HG03108 (cell line): ENCODE measurements around the gene EFHD2.
A peak's percentile ranks its signal among the peaks of the same experiment; 100 is the strongest.
"Not testable (repeated sequence)": the region's sequence is repeated elsewhere in the genome, so short reads cannot be mapped to it uniquely, and the experiment has no call there.

Experiments
- ATAC-seq: cut with Tn5 transposase; IDR thresholded peaks from one replicate; pipeline ENCODE4 v1.9.1; 2021; ENCODE audit warnings: moderate library complexity; ENCODE audit not compliant: unreplicated experiment

EFHD2 gene, protein sequence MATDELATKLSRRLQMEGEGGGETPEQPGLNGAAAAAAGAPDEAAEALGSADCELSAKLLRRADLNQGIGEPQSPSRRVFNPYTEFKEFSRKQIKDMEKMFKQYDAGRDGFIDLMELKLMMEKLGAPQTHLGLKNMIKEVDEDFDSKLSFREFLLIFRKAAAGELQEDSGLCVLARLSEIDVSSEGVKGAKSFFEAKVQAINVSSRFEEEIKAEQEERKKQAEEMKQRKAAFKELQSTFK

DNA sequence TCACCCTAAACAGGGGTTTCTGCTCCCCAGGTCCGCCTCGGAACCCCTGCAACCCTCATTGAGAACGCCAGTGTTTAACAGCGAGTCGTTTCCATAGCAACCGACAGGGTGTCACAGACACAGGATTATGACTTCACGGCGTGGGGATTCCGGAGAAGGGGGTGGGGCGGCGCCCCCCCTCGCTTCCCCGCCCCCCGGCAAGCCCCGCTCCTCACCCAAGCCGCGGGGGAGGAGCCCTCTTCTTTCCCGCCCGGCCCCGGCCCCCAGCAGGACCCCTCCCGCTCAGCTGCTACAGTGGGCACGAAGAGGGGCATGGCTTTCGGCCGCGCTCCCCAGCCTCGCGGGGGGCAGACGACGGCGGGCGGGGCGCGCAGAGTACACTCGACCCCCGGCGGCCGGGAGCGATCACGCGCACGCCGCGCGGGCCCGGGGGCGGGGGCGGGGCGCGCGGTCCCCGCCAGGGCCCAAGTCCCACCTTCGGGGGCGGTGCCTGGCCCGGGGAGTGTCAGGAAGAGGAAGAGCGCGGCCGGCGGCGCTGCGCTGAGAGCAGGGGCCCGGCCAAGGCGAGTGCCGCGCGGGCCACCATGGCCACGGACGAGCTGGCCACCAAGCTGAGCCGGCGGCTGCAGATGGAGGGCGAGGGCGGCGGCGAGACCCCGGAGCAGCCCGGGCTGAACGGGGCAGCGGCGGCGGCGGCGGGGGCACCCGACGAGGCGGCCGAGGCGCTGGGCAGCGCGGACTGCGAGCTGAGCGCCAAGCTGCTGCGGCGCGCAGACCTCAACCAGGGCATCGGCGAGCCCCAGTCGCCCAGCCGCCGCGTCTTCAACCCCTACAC lies at the start of gene EFHD2:
EFHD2 (plus strand) TSS at position 501 of the 835 bp plus-strand sequence; CDS start at position 585, 84 bp downstream.
- ATAC-seq = peak; percentile 60

DNA sequence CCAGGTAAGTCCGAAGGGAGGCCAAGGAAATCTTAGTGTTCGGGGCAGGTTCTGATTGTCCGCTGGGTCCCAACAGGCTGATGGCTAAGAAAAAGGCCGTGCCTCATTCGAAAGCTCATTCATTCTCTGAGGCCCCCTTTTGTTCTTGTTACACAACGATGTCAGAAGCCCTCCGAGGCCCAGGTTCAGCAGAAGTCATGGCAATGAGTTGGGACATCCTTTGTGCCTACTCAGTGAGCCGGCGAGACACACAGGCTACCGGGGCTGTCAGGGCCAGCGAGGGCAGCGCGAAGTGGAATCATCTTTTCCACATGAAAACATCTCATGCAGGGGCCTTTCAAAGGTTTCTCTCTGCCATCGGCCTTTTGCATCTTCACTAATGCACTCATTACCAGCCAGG lies 49.0 kb upstream of the EFHD2 start:
- no peak for ATAC-seq

DNA sequence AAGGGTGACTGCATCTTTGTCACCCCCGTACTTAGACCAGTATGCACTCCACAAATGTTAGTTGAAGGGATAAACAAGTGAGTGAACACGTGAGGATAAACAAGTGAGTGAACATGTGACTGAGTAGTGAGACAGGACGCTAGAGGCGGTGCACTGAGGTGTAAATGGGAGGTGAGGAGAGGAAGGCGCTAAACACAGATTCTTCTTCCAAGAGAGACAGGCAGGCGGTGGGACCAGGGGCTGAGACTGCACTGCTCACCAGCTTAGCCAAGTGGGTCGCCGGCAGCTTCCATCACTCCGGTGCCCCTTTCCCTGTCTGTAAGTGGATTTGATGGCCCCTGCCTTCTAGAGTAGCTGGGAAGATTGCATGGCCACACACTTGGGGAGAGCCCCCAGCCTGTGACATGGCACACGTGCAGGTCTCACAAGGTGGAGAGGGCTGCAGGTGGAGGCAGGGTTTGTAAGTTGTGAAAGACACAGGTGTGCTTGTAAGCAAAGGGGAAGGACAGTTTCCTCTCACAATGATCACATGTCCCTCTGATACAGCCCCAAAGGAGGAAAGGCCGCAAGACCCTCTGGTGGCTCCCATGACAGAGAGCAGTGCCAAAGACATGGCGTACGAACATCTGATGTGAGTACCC lies 47.5 kb upstream of the EFHD2 start:
- ATAC-seq = no peak

DNA sequence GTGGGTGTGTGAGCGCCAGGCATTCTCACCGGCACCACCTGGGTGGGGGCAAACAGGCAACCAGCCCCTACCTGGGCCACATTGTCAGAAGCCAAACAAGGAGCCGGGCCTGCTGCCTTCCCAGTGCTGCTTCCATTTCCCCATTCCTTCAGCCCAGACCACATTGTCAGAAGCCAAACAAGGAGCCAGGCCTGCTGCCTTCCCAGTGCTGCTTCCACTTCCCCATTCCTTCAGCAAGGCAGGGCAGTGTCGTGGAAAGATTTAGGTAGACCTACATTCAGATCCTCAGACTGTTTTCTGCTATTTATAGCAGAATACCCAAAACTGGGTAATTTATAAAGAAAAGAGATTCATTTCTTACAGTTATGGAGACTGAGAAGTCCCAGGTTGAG lies 47.0 kb upstream of the EFHD2 start:
- no peak for ATAC-seq

DNA sequence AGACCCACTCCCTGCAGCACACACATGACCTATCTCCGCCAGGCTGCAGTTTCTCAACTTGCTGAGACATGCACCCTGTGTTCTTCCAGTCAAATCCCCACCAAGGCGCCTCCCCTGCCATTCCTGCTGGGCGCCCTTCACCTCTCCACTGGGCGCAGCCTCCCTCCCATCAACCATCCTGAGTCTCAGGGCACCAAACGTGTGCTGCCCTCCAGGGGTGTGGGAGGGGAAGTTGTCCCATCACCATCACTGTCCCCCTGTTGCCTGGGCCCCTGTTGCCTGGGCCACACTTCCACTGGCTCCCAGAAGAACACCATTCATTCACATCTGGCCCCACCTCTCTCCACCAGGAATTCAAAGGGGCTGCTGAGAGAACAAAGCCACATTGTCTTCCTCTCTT lies 44.9 kb upstream of the EFHD2 start:
- ATAC-seq = no peak

DNA sequence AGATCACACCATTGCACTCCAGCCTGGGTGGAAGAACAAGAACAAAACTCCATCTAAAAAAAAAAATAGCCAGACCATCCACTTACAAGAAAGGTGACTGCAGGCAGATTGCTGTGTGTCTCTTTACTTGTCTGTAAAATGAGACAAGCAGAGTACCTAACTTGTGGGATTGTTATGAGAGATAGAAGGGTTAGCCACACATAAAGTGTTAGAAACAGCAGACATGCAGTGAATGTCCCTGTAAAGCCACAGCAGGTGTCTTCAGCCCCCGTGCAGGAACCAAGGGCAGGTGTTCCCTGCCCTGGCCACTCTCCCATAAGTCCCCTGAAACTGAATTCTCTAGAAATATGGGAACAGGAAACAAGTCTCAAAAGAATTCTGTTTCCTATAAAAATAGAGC lies 40.8 kb upstream of the EFHD2 start:
- ATAC-seq = no peak

DNA sequence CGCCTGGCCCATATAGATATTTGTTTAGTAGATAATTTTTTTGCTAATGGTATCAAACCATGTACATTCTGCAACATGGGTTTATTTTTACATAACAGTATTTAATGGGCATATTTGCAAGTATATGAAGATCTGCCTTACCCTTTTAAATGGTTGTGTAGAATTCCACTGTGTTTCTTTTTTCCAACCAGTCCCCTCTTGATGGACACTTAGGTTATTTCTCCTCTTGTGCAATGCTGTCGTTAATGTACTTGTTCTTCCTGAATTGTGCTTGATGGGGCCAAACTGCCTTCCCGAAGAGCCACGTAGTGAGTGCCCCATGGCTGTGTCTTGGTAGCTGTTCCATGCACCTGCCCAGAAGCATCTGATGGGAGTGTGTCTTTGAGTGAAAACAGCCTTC lies 39.4 kb upstream of the EFHD2 start:
- no peak for ATAC-seq

DNA sequence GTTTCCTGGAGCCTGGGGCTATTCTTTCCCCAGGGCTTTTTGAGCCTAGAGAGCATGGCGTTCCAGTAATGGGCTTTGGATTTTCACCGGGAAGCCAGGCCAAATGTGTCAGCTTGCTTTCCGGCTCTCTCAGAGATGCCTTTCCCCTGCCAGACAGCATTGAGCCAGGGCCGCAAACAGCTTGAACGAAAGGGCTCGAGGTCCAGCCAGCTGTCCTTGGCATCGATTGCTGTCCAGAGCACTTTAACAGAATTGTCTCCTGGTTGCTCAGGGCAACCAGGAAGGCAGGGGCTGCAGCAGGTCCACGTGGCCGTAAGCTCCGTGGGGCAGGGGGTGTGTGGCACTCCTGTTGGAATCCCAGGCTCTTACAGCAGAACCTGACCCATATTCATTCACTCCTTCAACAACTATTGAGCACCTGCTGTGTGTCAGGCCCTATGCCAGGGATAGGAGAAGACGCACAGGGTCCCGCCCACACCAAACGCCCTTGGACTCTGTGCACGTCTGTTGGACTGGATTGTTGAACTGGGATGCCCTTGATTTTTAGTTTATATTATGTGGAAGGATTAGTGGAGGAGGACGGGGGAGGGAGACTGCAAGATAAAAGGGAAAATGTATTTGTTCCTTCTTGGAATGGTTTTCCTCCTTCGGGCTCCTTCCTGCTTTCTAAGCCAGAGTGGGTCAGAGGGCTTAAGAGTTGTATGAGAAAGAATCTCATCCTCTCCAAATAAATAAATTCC lies 38.7 kb upstream of the EFHD2 start:
- no peak for ATAC-seq

DNA sequence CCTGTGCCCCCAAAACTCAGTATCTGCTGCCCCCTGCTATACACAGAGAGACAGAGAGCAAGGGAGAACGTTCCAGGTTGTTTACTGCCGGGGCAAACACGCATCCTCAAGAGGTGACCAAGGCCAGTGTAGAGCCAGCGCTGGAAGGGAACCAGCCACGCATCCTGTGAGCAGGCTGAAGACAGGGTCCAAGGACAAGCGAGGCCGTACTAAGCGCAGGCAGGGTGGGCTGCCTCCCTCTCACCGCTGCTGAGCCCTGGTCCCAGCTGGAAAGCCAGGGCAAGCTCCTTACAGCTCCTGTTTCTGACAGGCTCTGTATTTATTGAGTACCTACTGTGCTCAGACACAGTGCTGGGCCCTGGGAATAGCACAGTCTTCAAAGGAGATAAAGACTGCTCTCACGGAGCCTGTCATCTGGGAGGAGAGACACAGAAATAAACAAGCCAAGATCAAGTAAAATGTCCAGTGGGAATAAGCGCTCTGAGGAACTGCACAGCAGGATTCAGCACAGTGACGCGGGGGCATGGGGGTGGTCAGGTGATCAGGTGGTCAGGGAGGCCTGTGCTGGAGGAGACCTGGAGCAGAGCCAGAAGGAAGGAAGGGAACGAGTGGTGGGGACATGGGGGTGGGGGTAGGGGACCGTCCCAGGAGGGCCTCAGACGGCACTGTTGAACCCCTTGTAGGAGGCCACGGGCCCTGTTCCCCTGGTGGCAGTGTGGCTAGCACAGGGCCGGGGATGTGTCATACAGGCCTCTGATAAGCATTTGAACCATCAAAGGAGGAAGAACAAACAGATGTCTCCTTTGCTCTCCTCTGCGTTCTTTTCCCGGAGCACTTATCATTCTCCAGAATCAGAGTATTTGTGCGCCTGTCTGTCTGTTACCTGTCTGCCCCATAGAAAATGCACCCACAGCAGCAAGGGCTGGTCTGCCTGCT lies 37.8 kb upstream of the EFHD2 start:
- ATAC-seq = no peak

DNA sequence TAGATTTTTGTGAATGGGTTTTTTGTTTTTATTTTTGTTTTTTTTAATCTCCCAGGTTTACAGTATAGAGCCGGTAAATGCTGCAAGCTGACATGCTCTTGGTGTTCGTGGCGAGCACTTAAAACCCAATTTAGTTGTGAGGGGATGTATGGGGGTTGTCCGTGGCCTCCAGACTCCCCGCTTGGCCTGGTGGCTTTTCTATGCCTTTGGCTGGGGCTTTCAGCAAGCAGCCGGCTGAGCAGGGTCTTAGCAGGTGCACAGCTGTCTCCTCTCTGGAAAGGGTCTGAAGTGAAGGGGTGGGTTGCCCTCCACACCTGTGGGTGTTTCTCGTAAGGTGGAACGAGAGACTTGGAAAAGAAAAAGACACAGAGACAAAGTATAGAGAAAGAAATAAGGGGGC lies 31.0 kb upstream of the EFHD2 start:
- ATAC-seq = no peak

DNA sequence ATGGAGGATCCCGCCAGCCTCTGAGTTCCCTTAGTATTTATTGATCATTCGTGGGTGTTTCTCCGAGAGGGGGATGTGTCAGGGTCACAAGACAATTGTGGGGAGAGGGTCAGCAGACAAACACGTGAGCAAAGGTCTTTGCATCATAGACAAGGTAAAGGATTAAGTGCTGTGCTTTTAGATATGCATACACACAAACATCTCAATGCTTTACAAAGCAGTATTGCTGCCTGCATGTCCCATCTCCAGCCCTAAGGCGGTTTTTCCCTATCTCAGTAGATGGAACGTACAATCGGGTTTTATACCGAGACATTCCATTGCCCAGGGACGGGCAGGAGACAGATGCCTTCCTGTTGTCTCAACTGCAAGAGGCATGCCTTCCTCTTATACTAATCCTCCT lies 30.5 kb upstream of the EFHD2 start:
- ATAC-seq = not testable (repeated sequence)

DNA sequence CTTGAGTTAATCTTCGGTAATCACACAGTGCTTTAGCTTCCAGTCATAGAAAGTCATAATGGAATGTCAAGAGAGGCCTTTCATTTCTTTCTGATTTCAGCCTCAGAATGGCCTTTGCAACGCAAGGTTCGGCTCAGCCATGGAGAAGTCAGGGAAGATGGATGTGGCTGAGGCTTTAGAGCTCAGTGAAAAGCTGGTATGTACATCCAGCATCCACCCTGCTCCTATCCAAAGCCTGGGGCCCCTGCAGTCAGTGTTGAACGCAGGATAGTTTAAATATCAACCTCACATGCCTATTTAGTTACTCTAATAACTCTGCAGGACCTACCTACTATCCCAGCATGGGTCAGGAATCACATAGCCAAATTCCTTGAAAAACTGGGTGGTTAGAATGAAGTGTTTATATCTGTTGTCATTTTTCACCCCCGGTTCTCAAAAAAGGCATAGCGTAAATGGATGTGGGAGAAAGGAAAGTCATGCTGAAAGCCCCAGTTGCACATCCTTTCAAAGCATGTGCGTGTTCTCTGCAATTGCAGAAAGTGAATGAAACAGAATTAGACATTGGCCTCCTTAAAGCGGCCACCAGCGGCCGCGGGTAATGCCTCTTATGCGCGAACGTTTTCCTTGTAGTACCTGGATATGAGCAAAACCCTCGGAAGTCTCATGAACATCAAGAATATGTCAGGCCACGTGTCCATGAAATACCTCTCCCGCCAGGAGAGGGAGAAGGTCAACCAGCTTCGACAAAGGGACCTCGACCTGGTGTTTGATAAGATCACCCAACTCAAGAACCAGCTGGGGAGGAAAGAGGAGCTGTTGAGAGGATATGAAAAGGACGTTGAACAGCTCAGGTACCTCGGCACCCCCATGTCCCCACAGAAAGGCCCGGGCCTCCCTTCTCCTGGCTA lies 28.8 kb upstream of the EFHD2 start:
- ATAC-seq = no peak

DNA sequence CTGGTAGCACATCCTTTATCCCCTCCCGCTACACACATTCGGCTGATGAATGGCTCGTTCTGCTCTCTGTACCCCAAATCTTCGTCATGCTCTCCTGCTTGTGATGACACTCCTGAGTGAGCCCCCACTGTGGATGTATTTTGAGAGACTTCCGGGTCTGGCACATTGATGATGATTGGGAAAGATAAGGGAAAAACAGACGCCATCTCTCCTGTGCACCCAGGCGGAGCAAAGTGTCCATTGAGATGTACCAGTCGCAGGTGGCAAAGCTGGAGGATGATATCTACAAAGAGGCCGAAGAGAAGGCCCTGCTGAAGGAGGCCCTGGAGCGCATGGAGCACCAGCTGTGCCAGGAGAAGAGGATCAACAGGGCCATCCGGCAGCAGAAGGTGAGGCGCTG lies 27.9 kb upstream of the EFHD2 start:
- ATAC-seq = no peak

DNA sequence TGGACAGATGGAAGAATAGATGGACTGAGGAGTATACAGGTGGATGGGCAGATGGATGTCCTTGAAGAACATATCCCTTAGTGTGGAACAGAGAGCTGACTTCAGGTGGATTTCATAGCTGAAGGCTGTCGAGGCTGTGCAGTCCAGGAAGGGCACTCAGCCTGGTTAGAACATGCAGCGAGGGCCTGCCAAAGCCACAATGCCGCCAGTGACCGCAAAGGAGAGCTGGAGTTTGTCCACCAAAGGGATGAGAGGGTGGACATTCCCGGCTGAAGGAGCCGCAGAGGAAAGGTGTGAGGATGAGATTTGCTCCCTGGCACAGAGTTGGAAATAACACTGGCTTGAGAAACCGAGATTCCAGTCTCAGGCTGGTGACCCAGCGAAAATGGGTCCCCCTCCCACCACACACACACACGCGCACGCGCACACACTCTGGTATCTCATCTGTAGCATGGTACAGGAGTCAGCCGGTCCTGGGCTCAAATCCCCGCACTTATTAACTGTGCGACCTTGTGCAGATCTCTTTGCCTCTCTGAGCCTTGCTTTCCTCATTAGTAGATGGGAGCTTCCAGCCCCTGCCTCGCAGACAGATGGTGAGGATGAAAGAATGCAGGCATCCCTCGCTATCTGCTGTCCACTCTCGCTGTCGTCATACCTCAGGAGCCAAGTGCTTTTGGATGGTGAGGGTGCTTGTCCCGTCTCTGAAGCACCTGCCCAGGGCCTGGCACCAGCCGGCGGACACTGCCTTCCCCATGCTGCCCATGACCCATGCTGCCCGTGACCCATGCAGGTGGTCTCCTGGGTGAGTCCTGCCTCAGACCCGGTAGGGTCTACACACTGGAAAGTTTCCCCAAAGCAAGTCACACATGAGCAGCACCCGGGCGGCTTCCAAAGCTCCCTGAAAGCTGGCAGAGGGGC lies 26.8 kb upstream of the EFHD2 start:
- ATAC-seq = no peak

DNA sequence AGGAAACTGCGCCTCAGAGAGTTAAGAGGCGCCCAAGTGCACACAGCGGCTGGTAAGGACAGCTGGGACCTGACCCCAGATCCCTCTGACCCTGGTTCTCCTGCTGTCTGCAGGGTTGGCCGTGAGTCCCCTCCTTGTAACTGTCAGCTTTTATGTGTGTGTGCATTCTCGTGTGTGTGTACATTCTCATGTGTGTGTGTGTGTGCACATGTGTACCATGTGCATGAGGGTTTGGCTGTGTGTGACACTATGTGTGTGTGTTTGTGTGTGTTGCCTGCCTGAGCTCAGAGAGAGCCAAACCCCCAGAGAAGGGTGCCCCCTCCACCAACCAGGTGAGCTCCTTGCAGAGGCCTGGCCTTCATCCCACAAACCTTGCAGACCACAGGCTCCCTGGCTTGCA lies 25.9 kb upstream of the EFHD2 start:
- ATAC-seq = no peak

DNA sequence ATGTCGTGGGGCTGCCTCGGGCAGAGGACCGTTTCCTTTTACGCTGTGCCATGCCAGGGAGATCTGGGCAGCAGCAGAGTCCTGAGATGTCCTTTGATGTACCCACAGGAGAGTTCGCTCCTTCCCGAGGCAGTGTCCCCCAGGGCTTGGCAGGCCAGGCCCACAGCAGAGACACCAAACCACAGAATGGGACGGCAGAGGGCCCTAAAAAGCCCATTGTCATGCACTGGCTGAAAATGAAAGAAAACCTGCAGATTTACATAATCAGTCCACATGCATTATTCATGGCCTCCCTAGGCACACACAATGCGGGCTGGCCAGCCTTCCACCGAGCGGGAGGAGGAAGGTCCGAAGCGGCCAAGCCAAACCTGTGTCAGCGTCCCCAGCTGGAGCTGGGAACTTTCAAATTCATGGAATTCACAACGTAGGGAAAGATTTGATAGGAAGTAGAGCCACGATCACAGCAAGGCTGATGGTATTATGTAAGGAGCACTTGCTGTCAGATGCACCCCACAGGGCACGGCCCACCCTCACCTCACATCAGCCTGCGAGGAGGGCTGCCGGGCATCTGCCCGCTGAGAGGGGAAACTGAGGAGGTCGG lies 25.3 kb upstream of the EFHD2 start:
- ATAC-seq = no peak

DNA sequence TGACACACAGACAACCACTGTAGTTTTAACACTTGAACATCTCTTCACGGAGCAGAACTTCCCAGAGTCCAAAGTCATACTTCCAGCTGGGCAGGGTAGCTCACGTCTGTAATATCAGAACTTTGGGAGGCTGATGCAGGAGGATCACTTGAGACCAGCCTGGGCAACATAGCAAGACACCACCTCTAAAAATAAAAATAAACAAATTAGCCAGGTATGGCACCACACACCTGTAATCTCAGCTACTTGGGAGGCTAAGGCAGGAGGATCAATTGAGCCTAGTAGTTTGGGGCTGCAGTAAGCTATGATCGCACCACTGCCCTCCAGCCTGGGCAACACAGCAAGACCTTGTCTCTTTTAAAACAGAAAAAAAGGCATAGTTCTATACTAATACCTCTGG lies 24.3 kb upstream of the EFHD2 start:
- no peak for ATAC-seq
